Endothelial cell of umbilical vein (primary cell): ENCODE data around the gene SERINC1. TPM values are rescaled to one million over a fixed set of nuclear protein-coding genes. Genes with fewer than 3 reads are reported as not detected.

ENCODE experiments used
- BruUV-seq: library from RNA; stranded (reverse); fragments of 400-500 nt; replicated peaks from 2 replicates; lab custom pipeline; 2021; lab: Mats Ljungman, UMichigan
- CTCF ChIA-PET: fragments of 300-600, 350-600 bp; sonication (Branson Sonifier 250); formaldehyde crosslinking; loops from one replicate; lab custom pipeline; 2021; ENCODE audit warnings: antibody characterized with exemption, inconsistent platforms; lab: Charles Lee
- POLR2A ChIA-PET: fragments of 300-600, 350-600 bp; sonication (Branson Sonifier 250); formaldehyde crosslinking; loops from one replicate; lab custom pipeline; 2021; ENCODE audit warnings: antibody characterized with exemption, inconsistent platforms; lab: Charles Lee
- DNase-seq: peaks from one replicate; pipeline ENCODE4 v3.0.0-alpha.2; 2011; ENCODE audit warnings: low read depth, low spot score
- FAIRE-seq: peaks from 2 replicates; lab custom pipeline; 2011; peaks lifted over from hg19 to GRCh38; lab: Jason Lieb, UNC
- H2AFZ ChIP-seq: 2 replicates; pipeline ENCODE4 v1.6.0; 2012; ENCODE audit warnings: low read depth, low read length, control low read depth, inconsistent platforms
- H3K27ac ChIP-seq: 2 replicates; pipeline ENCODE4 v1.5.1; 2011; ENCODE audit warnings: low read depth, mild to moderate bottlenecking, control low read depth, low read length, moderate library complexity; ENCODE audit not compliant: insufficient read depth
- H3K27me3 ChIP-seq, 2 experiments: 2 replicates each; pipeline versions ENCODE4 v1.6.0 to v1.6.1; 2011; ENCODE audit warnings: low read length in 2 of 2, mixed read lengths in 1 of 2; ENCODE audit not compliant: control insufficient read depth in 2 of 2, insufficient read depth in 2 of 2
- H3K36me3 ChIP-seq, 2 experiments: 2 replicates in 1 of 2; 3 replicates in 1 of 2; pipeline ENCODE4 v1.5.1; 2011; ENCODE audit warnings: low read length in 2 of 2, mild to moderate bottlenecking in 1 of 2, moderate library complexity in 1 of 2; ENCODE audit not compliant: control insufficient read depth in 2 of 2, insufficient read depth in 2 of 2; ENCODE audit errors: extremely low read depth in 1 of 2
- H3K4me1 ChIP-seq: 3 replicates; pipeline ENCODE4 v1.5.1; 2011; ENCODE audit warnings: mild to moderate bottlenecking, low read length; ENCODE audit not compliant: control insufficient read depth, insufficient read depth; ENCODE audit errors: extremely low read depth
- H3K4me2 ChIP-seq: 2 replicates; pipeline ENCODE4 v1.6.1; 2011; ENCODE audit warnings: low read length, control low read depth, mixed read lengths; ENCODE audit not compliant: insufficient read depth
- H3K4me3 ChIP-seq, 3 experiments: fragments of 200-600 bp in 1 of 3; sonication (generic), shearing (Covaris generic) in 1 of 3; replicated peaks in 1 of 3; 2 replicates each; pipeline ENCODE4 v1.5.1; 2011 to 2016; ENCODE audit warnings: control low read depth in 3 of 3, low read length in 3 of 3, mild to moderate bottlenecking in 2 of 3, inconsistent platforms in 1 of 3, low read depth in 1 of 3, moderate library complexity in 1 of 3; ENCODE audit not compliant: insufficient read depth in 1 of 3
- H3K79me2 ChIP-seq: 2 replicates; pipeline ENCODE4 v1.6.0; 2012; ENCODE audit warnings: low read length, inconsistent platforms; ENCODE audit not compliant: control insufficient read depth, insufficient read depth
- H3K9ac ChIP-seq: replicated peaks from 2 replicates; pipeline ENCODE3; 2011; ENCODE audit warnings: low read length, control low read depth; ENCODE audit not compliant: insufficient read depth; ENCODE audit errors: extremely low read depth
- H3K9me1 ChIP-seq: replicated peaks from 3 replicates; pipeline ENCODE4 v1.6.0; 2011; ENCODE audit warnings: mild to moderate bottlenecking, low read length; ENCODE audit not compliant: control insufficient read depth, insufficient read depth; ENCODE audit errors: extremely low read depth
- H3K9me3 ChIP-seq: replicated peaks from 2 replicates; pipeline ENCODE4 v1.5.1; 2012; ENCODE audit warnings: low read length, inconsistent platforms; ENCODE audit not compliant: control insufficient read depth, insufficient read depth
- H4K20me1 ChIP-seq: replicated peaks from 2 replicates; pipeline ENCODE3; 2011; ENCODE audit warnings: mild to moderate bottlenecking, low read length; ENCODE audit not compliant: control insufficient read depth, insufficient read depth; ENCODE audit errors: extremely low read depth
- CTCF ChIP-seq, 2 donors: IDR thresholded peaks; 1 replicate in 1 of 2; 2 replicates in 1 of 2; pipeline ENCODE4 v1.5.1; 2011; ENCODE audit warnings: low read length in 2 of 2, mild to moderate bottlenecking in 2 of 2, moderate library complexity in 2 of 2, control low read depth in 1 of 2, inconsistent platforms in 1 of 2, low read depth in 1 of 2; ENCODE audit not compliant: insufficient read depth in 1 of 2; ENCODE audit errors: extremely low read depth in 1 of 2
- EZH2 ChIP-seq: IDR thresholded peaks from 2 replicates; pipeline ENCODE4 v1.6.1; 2012; ENCODE audit warnings: borderline replicate concordance, low read depth, mild to moderate bottlenecking, moderate library complexity, low read length, inconsistent platforms; ENCODE audit not compliant: severe bottlenecking
- FOS ChIP-seq: IDR thresholded peaks from 2 replicates; pipeline ENCODE4 v1.6.1; 2011; ENCODE audit warnings: mild to moderate bottlenecking, low read length, moderate library complexity, borderline replicate concordance; ENCODE audit not compliant: insufficient read depth
- GATA2 ChIP-seq: IDR thresholded peaks from 2 replicates; pipeline ENCODE4 v1.7.0; 2011; ENCODE audit warnings: low read depth, mild to moderate bottlenecking, moderate library complexity, mixed read lengths, low read length; ENCODE audit not compliant: insufficient read length, insufficient read depth
- JUN ChIP-seq: IDR thresholded peaks from 2 replicates; pipeline ENCODE4 v1.6.1; 2011; ENCODE audit warnings: borderline replicate concordance, low read depth; ENCODE audit not compliant: insufficient read length, insufficient read depth
- MAX ChIP-seq: IDR thresholded peaks from 2 replicates; pipeline ENCODE4 v1.6.1; 2011; ENCODE audit not compliant: insufficient read depth, insufficient read length
- MYC ChIP-seq: IDR thresholded peaks from one replicate; pipeline ENCODE4 v1.6.1; 2011; ENCODE audit warnings: mild to moderate bottlenecking, low read depth, low read length
- POLR2A ChIP-seq: IDR thresholded peaks from 2 replicates; pipeline ENCODE4 v1.6.1; 2012; ENCODE audit warnings: low read depth, mild to moderate bottlenecking, control low read depth, low read length
- POLR2AphosphoS5 ChIP-seq: IDR thresholded peaks from 2 replicates; pipeline ENCODE4 v1.6.1; 2012; ENCODE audit warnings: low read depth, mild to moderate bottlenecking, control low read depth, low read length, moderate library complexity; ENCODE audit not compliant: insufficient read depth
- dilution Hi-C: fragments of 300-500 bp; cut with MboI; formaldehyde crosslinking; loops from one replicate; pipeline ENCODE4 v1.15.0; 2019; ENCODE audit warnings: low sequenced_read_pairs; ENCODE audit not compliant: extremely low pct_ligation_motif_present
- intact Hi-C: fragments of 100-400 bp; cut with micrococcal nuclease; formaldehyde crosslinking; loops from one replicate; pipeline ENCODE4 v1.10.0; 2022
- polyA plus RNA-seq, 4 experiments: library from polyadenylated mRNA; depleted of rRNA in 3 of 4; stranded (reverse) in 3 of 4; unstranded in 1 of 4; fragments of >200 nt; gene quantifications; 2 replicates each; pipeline versions ENCODE4 v1.2.1 to v1.2.3, GENCODE V29; 2011 to 2012; ENCODE audit warnings: missing spikeins in 1 of 4
- total RNA-seq: library from RNA; stranded (reverse); gene quantifications from 2 replicates; pipeline ENCODE4 v1.2.3, GENCODE V29; 2021

SERINC1 gene
- total and polyA plus RNA-seq, 2 donors (not counting 3 experiments of a cell fraction or from before 2014, with no cell fraction given) = 40.4 to 76.5 TPM

GRCh38 chr6:122484760-122485159 lies 13.2 kb upstream of the SERINC1 start:
- peaks cover 3% of the 10 kb centered on the region for H3K9me1 ChIP-seq
- no peak for DNase-seq
- H3K4me3 ChIP-seq = no peak overlapping the region
- no peak overlapping the region for H3K27ac ChIP-seq
- CTCF ChIA-PET = interaction anchor here (1.0 to 2.0 kb wide), 3 partner anchors 8 to 45 kb away, joined by 5 to 8 read pairs (median 5); no protein-coding TSS in a partner anchor
- H3K79me2 ChIP-seq = no peaks in the 10 kb centered on the region
- no peaks in the 10 kb centered on the region for H3K27me3 ChIP-seq
- no peak overlapping the region for H2AFZ ChIP-seq
- no peak for FAIRE-seq
- BruUV-seq = no TSS peak
- no peaks in the 10 kb centered on the region for H3K36me3 ChIP-seq
- no peaks in the 10 kb centered on the region for H3K4me1 ChIP-seq
- H3K9me3 ChIP-seq = no peaks in the 10 kb centered on the region
- TF ChIP-seq MAX (no peak), MYC (no peak), FOS (no peak), GATA2 (no peak), JUN (no peak), POLR2A (no peak), EZH2 (no peak), CTCF (IDR thresholded peaks at IDR 0.05; ENCODE audit: extremely low read depth in 1 of 2, insufficient read depth in 1 of 2, low read depth in 1 of 2, low read length in 2 of 2) (no peak), POLR2AphosphoS5 (no peak)
- no peaks in the 10 kb centered on the region for H4K20me1 ChIP-seq
- H3K9ac ChIP-seq = no peak overlapping the region
- POLR2A ChIA-PET = no interaction called here
- dilution Hi-C loops (no loop called here), intact Hi-C loops (no loop called here)
- H3K4me2 ChIP-seq = no peak overlapping the region
